NCI-H1105 treated with DMSO at 0.1 percent for 48 hours (cell line): ENCODE data around the gene SMNDC1.
"Not testable (repeated sequence)": the region's sequence is repeated elsewhere in the genome, so short reads cannot be mapped to it uniquely, and the experiment has no call there.

Experiments
- DNase-seq: peaks from one replicate; lab custom pipeline; 2025; lab: John Stamatoyannopoulos, UW

Gene SMNDC1

DNA sequence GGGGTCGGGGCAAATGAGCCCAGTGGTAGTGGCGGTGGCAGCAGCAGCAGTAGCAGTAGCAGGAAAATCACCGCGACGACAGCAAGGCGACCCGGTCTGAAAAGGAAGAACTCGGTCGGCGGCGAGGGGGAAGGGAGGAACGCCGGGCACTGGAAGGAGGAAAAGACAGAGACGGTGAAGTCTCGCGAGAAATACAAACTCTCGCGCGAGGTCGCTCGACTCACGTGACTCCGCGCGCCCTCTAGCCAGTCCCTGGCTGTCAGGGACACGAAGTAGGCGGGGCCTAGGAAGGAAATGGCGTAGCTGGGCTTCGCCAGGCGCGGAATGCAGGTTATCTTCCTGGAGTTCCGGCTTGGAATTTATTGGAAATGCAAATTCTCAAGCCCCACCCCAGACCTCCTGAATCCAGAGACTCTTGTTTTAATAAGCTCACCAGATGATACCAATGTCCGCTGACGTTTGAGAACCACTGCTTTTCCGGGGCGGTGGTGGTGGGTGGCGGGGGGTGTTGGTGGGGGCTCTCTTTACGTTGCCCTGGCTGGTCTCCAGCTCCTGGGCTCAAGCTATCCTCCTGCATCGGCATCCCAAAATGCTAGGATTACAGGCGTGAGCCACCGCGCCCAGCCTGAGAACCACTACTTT, at the start of gene SMNDC1:
Gene SMNDC1 (minus strand): TSS at position 141 of the 642 bp plus-strand sequence. CDS start 1,333 bp downstream, outside the sequence.
- peak; percentile 87 for DNase-seq

DNA sequence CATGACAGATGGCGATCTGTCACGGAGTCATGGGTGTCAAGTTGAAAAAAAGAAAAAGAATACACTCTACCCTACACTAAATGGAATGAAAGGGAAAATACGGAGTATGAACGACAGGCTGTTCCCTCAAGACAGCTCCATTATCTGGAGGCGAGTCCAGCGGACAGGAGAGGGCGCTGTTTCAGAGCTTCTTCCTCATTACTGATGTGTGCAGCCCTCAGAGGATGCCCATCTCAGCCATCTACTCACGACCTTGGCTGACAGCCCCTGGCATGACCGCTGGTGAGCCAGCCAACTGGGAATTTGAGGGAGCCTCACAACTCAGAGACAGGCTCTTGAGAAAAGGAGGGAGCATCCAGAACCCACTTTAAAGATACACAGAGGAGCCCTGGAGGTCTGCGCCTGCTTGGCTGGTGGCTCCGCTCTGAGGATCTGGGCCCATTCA, 49.6 kb upstream of the SMNDC1 start:
- peak; percentile 14 for DNase-seq

DNA sequence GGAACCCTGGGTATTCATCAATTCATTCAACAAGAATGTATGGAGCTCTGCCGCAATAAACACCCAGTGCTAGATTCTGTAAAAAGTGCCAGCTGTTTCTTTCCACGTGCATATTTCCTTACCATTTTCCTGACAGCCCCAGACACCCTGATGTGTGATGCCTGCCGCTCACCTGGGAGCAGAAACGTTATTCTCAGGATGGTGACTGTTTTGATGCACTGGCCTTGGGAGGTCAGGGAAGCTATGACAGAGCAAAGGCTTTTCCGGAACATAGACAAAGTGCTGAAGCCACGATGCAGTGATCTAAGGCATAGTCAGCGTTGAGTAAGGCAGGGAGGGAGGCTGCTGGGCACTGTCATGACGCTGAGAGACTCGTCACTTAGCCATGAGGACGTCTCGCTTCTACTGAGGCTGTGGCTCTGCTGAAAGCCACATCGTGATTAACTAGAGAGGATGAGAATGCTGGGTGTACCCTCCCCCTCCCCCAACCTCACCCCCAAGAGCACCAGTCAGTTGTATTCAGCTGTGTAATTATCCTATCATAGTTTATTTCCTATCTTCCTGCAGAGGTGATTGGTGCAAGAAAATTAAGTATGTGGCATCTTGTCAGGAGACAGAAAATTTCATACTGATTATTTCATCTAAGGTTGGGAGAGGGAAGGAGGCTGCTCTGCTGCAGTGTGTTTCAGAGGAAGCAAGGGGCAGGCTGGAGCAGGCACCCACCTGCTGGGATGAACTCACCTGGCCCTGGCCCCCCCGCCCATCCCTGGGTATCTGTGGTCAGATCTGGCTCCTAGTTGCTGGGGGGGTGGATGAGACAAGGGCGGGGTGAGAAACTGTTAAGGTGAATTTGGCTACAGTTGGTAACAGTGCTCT, 48.8 kb upstream of the SMNDC1 start:
- no peak for DNase-seq

DNA sequence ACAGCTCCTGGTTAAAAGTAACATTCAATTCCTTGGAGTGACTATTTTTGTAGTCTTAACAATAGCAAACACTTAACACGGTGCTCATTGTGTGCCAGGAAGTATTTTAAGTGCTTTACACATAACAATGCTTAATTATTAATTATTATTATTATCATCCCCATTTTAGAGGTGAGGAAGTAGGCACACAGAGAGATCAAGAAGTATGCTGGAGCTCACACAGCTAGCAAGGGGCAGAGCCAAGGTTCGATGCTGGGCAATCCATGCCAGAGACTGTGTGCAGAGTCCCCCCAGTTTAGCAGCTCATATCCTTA, 48.2 kb upstream of the SMNDC1 start:
- DNase-seq = no peak

DNA sequence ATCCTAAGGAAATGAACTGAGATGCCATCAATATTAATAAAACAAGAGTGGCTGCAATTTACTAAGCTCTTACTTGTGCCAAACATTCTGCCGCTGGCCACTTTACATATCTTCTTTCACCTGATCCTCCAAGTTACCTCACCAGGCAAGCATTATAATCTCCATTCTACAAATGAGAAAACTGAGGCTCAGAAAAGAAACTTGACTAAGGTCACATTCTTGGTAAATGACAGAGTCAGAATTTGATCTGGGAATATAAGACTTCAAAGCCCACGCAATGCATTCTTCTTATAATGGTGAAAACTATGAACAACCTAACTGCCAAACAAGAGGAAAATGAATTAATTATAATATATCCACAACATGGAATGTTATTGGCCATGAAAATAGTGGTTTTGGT, 46.1 kb upstream of the SMNDC1 start:
- DNase-seq = no peak

DNA sequence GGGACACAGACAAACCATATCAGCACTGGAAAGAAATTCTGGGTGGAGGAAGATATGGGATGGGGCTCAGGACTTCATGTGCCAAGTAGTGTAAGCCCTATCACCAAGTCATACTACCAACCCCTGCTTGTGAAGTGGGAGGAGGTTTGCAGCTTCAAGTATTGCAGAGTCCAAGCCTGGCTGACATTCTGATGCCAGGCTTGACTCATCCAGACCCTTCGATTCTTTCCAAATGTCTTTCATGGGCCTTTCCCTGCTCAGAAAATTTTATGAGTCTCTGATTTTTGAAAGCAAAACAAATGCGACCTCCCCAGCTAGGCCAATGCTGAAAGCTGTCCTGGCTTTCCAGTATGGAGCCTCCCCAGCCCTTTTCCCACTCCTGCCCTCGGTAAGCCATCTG, 45.1 kb upstream of the SMNDC1 start:
- DNase-seq = no peak

DNA sequence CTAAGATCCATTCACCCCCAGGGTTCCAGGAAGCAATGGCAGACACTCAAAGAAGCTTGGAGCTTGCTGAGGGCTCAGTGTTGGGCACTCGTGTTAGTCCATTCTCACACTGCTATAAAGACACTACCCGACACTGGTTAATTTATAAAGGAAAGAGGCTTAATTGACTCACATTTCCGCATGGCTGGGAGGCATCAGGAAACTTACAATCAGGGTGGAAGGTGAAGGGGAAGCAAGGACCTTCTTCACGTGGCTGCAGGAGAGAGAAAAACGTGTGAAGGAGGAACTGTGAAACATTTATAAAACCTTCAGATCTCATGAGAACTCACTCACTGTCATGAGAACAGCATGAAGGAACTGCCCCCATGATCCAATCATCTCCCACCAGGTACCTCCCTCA, 44.7 kb upstream of the SMNDC1 start:
- DNase-seq = no peak

DNA sequence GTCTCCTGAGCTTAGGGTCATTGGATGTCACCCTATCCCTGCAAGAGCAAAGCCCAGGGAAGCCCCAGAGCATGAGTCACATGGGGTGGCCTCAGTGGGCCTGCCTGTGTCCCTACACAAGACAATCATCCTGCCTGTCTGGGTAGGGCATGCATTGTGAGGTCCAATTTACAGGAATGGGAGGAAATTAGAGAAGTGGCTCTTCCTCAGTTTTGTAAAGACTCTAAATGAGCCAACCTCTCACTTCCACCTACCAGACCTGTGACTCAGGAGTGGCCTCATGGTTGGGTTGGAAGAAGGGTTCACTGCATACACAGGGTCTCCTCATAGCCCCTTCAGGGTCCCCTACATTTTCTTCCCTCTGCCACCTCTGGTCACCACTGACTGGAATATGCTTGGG, 43.6 kb upstream of the SMNDC1 start:
- no peak for DNase-seq

DNA sequence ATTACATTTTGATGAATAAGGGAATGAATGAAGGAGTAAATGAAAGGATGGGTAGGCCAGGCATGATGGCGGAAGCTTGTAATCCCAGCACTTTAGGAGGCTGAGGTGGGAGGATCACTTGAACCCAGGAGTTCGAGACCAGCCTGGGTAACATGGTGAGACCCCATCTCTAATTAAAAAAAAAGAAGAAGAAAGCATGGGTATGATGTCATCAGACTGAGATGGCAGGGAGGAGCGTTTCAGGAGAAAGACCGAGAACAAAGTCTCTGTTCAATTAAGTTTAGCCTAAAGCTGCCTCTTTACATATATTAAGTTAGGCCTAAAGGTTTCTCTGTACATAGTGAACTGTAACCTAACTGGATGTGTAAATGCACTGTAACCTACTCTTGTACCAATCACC, 42.2 kb upstream of the SMNDC1 start:
- no peak for DNase-seq

DNA sequence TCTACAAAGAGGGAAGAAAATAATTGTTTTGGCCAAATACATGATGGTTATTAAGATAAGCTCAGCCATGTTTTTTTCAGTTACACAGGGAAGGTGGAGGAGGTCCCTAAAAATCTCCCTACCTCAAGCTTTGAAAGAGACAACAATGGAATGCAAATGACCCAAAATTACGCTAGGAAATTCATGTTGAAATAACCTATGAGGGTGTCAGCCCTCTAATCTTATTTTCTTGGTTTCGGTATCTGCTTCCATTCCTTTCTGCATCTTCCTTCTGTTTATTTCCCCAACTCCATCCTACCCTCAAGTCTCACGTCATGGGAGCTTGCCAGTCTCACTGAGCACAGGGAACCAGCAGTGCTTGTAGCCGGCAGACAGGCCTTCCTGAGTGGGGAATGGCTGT, 40.6 kb upstream of the SMNDC1 start:
- DNase-seq = no peak

DNA sequence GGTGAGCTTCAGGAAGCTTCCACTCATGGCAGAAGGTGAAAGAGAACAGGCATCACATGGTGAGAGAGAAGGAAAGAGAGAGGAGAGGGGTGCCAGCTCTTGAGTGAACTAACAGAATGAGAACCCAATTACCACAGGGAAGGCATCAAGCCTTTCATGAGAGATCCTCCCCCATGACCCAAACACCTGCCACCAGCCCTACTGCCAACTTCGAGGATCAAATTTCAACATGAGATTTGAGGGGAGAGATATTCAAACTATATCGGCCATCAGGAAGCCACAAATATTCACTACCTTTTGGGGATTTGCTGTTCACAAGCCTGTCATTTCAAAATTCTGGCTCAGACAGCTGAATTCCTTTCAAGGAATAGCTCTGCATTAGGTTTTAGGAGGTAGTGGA, 39.9 kb upstream of the SMNDC1 start:
- DNase-seq = peak; percentile 65

DNA sequence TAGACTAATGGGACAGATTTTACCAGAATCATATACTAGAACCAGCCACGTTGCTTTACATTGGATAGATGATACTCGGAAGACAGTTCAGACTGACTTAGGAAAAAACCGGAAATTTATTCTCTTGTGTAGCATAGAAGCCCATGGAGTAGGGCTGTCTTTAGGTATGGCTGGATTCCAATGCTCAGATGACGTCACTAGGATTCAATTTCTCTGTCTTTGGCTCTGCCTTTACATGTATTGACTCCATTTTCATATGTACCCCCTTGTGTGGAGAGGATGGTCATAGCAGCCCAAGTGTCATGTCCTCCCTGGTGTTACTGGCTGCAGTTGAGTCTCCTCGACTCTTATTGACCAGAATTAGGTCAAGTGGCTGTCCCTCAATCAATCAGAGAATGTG, 39.2 kb upstream of the SMNDC1 start:
- DNase-seq = no peak

DNA sequence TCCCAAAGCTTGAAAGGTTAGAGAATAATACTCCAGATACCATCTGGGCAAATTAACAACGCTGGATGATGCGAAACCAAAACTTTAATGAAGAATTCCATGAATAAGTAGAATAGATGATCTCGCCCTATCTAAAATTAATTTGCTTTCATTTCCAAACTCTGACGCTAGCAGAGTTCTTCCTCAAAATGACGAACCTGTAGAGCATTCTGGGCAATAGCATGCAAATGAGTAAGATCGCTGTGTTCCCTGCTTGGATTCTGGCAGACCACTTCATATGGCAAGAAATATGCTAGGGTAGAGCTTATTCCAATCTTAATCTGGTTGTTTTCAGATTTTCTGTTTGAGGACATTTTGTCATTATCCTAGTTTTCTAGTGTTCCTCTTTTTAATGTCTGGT, 36.1 kb upstream of the SMNDC1 start:
- no peak for DNase-seq

DNA sequence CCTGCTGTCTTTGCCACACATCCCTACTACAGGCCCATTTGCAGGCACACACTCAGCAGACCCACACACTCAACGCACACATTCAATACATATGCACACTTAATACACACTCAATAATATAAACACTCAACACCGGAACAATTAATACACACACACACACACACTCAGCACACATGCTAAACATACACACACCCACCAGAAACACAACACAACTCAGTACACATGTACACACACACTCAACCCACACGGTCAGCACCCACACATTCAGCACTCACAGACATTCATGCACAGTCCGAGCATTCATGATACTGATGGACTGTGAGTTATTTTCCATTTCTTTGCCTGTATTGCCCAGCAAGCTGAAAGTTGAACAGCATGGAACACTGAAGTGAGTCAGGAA, 35.4 kb upstream of the SMNDC1 start:
- no peak for DNase-seq

DNA sequence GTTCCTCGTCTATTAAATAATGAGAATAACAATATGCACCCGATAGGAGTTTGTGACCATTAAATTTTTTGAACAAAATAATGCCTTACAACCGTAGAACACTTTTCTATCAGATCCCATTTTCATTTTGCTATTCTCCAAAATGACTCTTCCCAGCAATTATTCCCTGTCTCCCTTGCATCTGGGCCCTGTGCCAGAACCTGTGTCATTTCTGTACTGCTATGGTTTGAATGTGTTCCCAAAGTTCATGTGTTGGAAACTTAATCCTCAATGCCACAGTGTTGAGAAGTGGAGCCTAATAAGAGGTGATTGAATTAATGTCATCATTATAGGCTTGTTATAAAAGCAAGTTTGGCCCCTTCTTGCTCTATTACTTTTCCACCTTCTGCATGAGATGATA, 33.2 kb upstream of the SMNDC1 start:
- peak; percentile 13 for DNase-seq

DNA sequence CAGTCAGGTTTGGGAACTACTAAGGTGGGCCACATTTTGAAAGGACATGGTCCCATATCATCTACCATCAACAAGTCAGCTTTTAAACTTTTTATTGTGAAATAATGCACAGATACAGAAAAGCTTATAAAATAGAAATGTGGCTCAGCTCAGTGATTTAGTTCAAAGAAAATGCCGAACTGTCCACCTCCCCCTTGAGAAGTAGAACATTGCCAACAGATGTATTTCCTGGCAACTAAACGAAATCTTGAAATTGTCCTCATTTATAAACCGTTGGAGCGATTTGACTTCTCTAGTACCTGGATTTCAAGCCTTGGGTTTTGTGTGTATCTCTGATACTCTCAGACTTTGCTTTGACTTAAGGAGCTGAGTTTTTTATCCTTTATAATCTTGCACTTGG, 32.7 kb upstream of the SMNDC1 start:
- no peak for DNase-seq

DNA sequence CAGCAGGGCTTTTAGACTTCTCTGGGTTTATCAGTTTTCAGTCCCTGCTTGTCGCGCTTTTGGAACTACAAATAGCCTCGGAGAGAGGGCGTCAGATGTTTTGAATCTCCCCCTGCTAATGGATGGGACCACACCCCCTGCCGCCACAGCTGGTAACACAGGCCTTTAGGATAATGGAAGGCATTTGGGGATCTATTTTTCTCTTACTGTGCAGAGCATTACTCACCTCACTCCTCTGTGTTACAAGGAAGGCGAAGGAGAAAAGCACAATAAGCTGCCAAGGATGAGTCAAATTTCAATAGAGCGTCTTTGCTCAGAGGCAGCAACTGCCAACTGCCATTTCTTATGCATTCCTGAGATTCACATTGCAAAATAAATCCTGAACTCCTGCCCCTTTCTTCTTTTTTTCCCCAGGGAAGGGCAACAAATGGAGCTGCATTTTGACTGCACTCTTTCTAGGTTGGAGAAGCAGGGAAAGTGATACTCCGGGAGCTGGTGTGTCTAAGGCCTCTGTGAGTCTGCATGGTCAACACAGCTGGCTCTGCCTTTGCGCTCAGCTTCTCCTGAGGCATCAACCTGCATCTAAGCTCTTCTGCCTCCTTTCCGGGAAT, 31.5 kb upstream of the SMNDC1 start:
- no peak for DNase-seq

DNA sequence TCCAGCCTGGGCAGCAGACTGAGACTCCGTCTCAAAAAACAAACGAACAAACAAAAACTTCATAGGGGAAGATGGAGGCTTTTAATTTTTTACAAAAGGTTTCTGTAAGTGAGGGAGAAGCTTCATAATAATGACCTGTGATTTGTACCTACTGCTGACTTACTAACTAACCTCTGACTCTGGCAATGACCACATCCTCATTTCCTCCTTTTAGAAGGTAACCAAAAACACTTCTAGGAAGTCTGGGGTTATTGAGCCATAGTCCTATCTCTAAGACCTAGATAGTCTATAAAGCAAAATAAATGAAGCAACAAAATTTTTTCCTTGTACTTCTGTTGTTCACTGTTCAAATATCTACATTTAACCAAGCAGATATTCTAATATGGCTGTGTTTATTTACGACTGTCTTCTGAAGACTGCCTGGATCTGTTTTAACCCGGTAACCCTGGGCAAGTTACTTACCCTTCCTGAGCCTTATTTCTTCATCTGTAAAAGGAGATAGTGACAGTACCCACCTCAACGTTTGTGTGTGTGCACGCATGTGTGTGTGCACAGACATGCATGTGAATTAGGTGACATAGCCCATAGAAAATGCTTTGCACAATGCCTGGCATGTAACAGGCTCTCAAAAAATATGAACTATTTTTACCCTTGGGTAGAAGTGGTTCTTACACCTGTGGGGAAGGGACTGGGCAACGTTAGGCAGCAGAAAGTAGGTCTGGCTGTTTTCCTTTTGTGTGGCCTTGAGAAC, 30.8 kb upstream of the SMNDC1 start:
- no peak for DNase-seq

DNA sequence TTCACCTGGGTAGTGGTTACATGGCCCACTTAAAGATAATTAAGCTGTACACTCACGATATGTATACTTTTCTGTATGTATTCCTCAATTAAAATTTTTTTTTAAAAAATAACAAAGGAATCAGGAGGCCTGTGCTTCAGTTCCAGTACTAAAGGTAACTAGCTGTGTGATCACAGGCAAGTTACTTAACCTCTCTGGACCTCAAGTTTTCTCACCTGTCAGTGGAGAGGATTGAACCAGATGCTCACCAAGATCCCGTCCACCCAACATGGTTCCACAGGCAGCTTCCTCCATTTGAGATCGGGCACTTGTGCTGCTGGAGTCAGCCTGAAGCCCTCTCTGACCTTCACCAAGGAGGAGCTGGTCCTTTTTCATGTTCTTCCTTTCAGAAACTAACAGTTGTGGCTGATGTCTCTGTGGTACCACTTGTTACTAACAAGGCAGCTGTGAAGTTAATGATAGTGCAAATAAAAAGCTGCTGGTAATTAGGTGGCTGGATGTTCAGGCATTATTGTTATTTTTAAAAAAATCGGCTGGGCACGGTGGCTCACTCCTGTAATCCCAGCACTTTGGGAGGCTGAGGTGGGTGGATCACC, 29.4 kb upstream of the SMNDC1 start:
- DNase-seq = no peak

DNA sequence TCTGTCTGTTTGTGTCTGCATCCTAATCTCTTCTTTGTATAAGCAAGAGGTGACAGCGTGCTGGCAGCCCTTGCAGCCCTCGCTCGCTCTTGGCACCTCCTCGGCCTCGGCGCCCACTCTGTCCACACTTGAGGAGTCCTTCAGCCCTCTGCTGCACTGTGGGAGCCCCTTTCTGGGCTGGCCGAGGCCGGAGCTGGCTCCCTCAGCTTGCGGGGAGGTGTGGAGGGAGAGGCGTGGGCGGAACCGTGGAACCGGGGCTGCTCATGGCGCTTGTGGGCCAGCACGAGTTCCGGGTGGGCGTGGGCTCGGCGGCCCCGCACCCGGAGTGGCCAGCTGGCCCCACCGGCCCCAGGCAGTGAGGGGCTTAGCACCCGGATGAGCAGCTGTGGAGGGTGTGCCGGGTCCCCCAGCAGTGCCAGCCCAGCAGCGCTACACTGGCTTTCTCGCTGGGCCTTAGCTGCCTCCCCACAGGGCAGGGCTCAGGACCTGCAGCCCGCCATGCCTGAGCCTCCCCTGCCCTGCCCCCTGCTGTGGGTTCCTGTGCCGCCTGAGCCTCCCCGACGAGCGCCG, 26.6 kb upstream of the SMNDC1 start:
- DNase-seq = not testable (repeated sequence)

DNA sequence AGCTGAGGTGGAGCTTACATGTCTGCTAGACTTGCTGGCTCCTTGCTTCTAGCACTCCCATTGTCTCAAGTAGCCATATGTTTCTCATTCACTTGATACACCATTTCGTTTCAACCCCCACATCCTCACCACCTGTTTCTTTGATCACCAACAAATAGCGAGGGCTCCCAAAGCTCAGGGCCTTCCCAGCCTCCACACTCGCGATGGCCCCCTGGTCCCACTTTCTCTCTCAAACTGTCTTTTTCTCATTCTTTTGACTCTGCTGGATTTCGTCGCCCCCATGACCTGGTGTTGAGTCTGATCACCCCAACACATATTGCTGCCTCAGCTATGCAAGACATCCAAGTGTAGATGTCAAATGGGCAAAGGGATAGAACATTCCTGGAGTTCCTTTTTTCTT, 26.0 kb upstream of the SMNDC1 start:
- DNase-seq = no peak
